Glutamatergic neuron (in vitro differentiated cells): ENCODE measurements around the gene DMXL1. TPM values are rescaled to one million over a fixed set of nuclear protein-coding genes. Genes with fewer than 3 reads are reported as not detected.
"Not testable (repeated sequence)": the region's sequence is repeated elsewhere in the genome, so short reads cannot be mapped to it uniquely, and the experiment has no call there.

Experiments
- DNase-seq: peaks from one replicate; pipeline ENCODE4 v3.0.0; 2022
- H3K27ac Mint-ChIP-seq: one replicate; pipeline ENCODE4 v1.8.0; 2020; ENCODE audit warnings: mild to moderate bottlenecking, mixed read lengths, inconsistent platforms; ENCODE audit not compliant: unreplicated experiment
- H3K27me3 Mint-ChIP-seq: one replicate; pipeline ENCODE4 v1.8.0; 2020; ENCODE audit warnings: mild to moderate bottlenecking, moderate library complexity, mixed read lengths, inconsistent platforms; ENCODE audit not compliant: unreplicated experiment
- H3K36me3 Mint-ChIP-seq: one replicate; pipeline ENCODE4 v1.8.0; 2020; ENCODE audit warnings: mild to moderate bottlenecking, mixed read lengths, inconsistent platforms; ENCODE audit not compliant: unreplicated experiment
- H3K4me1 Mint-ChIP-seq: one replicate; pipeline ENCODE4 v1.8.0; 2020; ENCODE audit warnings: mild to moderate bottlenecking, low read depth, mixed read lengths, inconsistent platforms; ENCODE audit not compliant: unreplicated experiment
- H3K4me3 Mint-ChIP-seq: one replicate; pipeline ENCODE4 v1.8.0; 2020; ENCODE audit warnings: mild to moderate bottlenecking, mixed read lengths, inconsistent platforms; ENCODE audit not compliant: unreplicated experiment
- H3K9me3 Mint-ChIP-seq: one replicate; pipeline ENCODE4 v1.8.0; 2020; ENCODE audit warnings: mild to moderate bottlenecking, moderate library complexity, mixed read lengths, inconsistent platforms; ENCODE audit not compliant: unreplicated experiment
- total RNA-seq: library from RNA; stranded (reverse); fragmentation: NEBNext Ultra II Directional; extraction: Animal tissue kit (Norgen Biotek cat#: 25700); gene quantifications from one replicate; pipeline ENCODE4 v1.2.1, GENCODE V29; 2021; ENCODE audit not compliant: unreplicated experiment
- TF ChIP-seq, protein P1 (sequence below): fragments of 200-600 bp; sonication (generic); IDR thresholded peaks from one replicate; pipeline ENCODE4 v1.5.0; 2021; ENCODE audit not compliant: partially characterized antibody, unreplicated experiment

Gene DMXL1
- total RNA-seq, 1 donor from 2014 or later, result 24.2 TPM

- TF ChIP-seq, protein P1, sequence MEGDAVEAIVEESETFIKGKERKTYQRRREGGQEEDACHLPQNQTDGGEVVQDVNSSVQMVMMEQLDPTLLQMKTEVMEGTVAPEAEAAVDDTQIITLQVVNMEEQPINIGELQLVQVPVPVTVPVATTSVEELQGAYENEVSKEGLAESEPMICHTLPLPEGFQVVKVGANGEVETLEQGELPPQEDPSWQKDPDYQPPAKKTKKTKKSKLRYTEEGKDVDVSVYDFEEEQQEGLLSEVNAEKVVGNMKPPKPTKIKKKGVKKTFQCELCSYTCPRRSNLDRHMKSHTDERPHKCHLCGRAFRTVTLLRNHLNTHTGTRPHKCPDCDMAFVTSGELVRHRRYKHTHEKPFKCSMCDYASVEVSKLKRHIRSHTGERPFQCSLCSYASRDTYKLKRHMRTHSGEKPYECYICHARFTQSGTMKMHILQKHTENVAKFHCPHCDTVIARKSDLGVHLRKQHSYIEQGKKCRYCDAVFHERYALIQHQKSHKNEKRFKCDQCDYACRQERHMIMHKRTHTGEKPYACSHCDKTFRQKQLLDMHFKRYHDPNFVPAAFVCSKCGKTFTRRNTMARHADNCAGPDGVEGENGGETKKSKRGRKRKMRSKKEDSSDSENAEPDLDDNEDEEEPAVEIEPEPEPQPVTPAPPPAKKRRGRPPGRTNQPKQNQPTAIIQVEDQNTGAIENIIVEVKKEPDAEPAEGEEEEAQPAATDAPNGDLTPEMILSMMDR, result no peak
- no peaks in the 10 kb centered on the region for H3K36me3 Mint-ChIP-seq
- H3K4me1 Mint-ChIP-seq, result no peaks in the 10 kb centered on the region
- no peak for DNase-seq
- H3K4me3 Mint-ChIP-seq, result no peak overlapping the region
- H3K27ac Mint-ChIP-seq, result no peak overlapping the region
- no peaks in the 10 kb centered on the region for H3K9me3 Mint-ChIP-seq
- H3K27me3 Mint-ChIP-seq, result no peaks in the 10 kb centered on the region
Observed at GRCh38 chr5:119179857-119180641, 109.2 kb downstream of the DMXL1 start.

GRCh38 chr5:119185512-119185911 lies 114.6 kb downstream of the DMXL1 start:
- H3K27me3 Mint-ChIP-seq, H3K4me1 Mint-ChIP-seq, DNase-seq, H3K36me3 Mint-ChIP-seq, H3K9me3 Mint-ChIP-seq, H3K27ac Mint-ChIP-seq, H3K4me3 Mint-ChIP-seq: not testable (repeated sequence)

DNA sequence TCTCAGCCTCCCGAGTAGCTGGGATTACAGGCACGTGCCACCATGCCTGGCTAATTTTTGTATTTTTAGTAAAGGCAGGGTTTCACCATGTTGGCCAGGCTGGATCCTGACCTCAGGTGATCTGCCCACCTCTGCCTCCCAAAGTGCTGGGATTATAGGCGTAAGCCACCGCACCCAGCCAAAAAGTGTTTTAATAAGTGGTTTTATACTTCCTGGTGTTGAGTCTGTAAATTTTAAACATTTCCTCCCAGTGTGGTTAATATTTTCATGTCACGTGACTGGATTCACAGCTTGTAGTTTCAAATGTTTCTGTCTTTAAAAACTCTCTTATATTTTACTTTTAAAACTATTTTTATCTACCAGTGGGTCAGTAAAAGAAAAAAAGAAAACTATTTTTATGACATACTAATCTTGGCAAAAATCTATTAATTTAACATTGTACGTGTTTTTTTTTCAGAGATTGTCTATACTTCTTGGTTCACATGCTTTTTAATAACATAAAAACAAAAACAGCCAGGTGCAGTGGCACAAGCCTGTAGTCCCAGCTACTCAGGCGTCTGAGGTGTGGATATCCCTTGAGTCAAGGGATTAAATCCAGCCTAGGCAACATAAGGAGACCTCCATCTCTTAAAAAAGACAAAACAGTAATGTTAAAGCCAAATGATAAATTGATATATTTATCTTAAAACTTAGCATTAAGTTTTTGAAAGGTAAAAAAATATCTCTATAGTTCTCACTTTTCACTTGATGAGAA lies 117.1 kb downstream of the DMXL1 start:
- Mint-ChIP-seq H3K27me3 (no peaks in the 10 kb centered on the region), H3K9me3 (no peaks in the 10 kb centered on the region), H3K36me3 (no peaks in the 10 kb centered on the region), H3K4me3 (no peak overlapping the region), H3K27ac (no peak overlapping the region), H3K4me1 (no peaks in the 10 kb centered on the region)
- TF ChIP-seq, protein P1, result no peak
- DNase-seq, result no peak

- TF ChIP-seq, protein P1, result no peak
- Mint-ChIP-seq H3K4me3 (no peak overlapping the region), H3K27me3 (no peaks in the 10 kb centered on the region), H3K9me3 (no peaks in the 10 kb centered on the region), H3K36me3 (no peaks in the 10 kb centered on the region), H3K4me1 (no peaks in the 10 kb centered on the region), H3K27ac (no peak overlapping the region)
- no peak for DNase-seq
Observed at GRCh38 chr5:119190470-119191095, 119.7 kb downstream of the DMXL1 start.

- H3K4me3 Mint-ChIP-seq, result no peak overlapping the region
- no peaks in the 10 kb centered on the region for H3K36me3 Mint-ChIP-seq
- no peaks in the 10 kb centered on the region for H3K9me3 Mint-ChIP-seq
- TF ChIP-seq, protein P1, result no peak
- H3K27me3 Mint-ChIP-seq, result no peaks in the 10 kb centered on the region
- no peak for DNase-seq
- H3K27ac Mint-ChIP-seq, result no peak overlapping the region
- no peaks in the 10 kb centered on the region for H3K4me1 Mint-ChIP-seq
Observed at GRCh38 chr5:119191944-119192343, 121.1 kb downstream of the DMXL1 start.
